Activated CD4-positive, alpha-beta T cell treated with anti-CD3 and anti-CD28 coated beads, Interleukin-2, amount 50 U/mL, for 48 hours (primary cell): ENCODE measurements around the gene RARB.

Experiments used
- DNase-seq, 2 experiments: peaks; one replicate each; pipeline ENCODE4 v3.0.0-alpha.2; 2020

Gene RARB

DNA sequence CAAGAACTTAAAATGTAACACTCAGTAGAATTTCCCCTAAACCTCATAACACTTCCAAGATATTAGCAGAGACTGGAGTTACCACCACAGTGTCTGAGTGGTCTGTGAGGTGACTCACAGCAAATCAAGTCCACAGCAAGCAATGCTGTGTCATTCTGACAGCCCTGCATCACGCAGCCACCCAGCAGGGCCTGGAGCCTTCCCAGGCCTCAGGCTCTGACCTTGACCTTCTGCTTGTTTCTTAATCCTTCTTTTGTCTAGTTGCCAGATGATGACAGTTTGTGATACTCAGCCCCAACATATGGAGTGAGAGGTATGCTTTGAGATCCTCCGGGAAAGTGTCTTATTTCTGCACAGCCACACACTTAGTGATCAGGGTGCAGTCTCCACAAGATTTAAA, 154.2 kb downstream of the RARB start:
- no peak for DNase-seq

DNA sequence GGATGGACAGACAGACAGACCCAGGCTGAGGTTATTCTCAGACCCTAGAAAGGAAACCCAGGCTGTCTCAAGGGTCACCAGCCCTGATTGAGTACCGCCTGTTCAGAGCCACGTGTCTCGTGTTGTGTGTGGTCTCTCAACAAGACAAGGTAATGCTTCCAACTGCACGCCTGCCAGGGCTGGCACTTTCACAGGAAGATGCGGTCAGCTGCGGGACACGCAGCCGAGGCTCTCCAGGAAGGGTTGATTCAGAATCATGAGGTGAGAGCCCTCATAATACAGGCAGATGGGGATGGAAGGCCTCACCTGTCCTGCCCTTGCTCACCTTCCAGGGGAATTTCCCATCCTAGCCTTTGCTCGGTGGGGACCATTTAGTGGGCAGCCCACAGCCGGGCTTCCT, 155.3 kb downstream of the RARB start:
- DNase-seq: no peak

DNA sequence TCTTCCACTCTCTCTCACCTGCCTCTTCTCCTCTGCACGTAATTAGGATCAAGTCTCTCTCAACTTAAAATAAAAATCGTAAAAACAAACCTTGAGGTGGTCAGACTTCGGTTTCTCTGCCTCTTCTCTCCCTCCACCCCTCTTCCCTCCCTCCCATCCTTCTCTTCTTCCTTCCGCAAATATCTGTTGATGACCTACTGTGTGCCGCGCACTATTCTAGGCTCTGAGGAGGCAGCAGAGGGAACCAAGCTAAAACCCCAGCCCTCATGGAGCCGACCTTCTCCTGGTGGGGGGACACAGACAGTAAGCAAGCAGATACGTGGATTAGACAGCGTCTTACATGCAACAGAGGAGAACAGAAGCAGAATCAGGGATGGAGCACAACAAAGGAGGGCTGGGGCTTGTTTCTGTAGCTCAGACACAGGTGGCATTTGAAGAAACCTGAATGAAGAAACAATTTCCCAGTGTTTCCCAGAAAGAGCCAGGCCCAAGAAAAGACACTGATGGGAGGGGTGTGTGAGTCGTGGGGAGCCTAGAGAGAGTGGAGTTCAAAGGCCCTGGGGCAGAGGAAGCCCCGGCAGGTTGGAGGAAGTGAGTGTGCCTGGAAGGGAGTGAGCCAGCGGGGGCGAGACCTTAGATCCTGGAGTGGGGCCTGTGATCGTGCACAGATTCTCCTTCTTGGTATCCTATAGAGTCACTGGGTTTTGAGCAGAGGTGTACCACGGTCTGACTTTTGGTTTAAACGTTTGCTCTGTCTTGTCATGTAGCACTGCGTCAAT, 156.1 kb downstream of the RARB start:
- no peak for DNase-seq

DNA sequence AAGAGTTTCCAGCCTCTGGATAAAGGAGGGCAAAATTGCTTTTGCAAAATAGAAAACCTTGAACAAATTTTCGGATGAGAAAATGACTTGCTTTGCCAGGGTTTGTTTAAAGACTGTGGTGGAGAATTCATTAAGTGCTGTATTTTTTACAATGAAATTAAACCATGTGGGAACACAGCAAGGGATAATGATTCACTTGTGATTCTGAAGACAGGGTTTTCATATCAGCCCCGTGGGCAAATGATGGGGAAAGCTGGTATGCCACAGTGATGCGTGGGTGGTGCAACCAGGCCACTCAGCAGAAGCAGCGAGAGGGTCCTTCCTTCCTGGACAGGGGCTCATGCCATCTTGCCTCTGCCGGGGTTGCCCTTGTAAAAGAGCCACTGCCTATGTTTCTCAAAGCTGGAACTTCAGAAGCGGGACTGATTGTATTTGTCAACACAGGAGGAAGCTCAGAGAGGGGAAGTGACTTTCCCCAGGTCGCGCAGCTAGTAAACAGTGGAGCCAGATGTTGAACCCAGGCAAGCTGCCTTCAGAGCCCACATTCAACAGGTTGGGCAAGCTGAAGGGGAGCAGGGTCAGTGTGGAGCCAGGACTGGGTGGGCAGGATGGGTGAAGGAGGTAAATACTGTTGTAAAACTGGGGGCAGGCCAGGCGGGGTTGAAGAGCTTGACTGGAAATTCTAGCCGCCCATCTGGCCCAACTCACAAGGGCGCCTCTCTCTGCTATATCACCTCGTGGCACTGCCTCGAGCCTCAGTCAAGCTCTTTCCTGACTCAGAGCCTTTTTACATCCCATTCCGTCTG, 157.5 kb downstream of the RARB start:
- DNase-seq: no peak

DNA sequence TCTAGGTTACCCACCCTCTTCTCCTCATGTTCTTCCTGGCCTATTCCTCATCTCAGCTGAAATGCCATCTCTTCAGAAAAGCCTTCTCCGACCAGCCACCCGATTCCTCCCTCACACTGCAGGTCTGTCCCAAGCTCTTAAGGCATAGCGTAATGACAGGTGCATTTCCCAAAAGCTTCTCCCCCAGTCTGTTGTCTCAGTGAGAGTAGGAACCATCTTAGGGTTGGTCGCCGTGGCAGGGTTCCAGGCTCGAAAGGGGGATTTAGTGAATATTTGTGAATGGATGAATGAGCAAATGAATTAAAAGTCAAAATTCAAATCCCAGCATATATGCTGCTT, 158.1 kb downstream of the RARB start:
- DNase-seq: no peak

DNA sequence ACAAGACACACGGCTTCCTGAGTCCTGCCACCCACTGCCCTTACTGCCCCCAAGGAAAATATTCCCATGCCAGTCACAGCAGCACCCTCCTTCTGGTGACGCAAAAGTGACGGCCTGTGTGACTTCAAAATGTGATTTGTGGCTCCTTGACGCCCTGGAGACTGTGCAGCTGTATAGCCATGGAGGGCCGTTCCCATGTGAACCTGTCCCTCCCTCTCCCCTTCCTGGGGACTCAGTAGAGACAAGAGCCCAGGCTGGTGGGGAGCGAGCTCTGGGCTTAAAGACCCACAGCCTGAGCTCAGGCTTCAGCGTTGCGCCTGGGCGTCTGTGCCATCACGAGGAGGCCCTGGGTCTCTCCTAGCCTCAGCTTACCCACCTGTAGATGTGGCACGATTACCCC, 158.5 kb downstream of the RARB start:
- no peak for DNase-seq

DNA sequence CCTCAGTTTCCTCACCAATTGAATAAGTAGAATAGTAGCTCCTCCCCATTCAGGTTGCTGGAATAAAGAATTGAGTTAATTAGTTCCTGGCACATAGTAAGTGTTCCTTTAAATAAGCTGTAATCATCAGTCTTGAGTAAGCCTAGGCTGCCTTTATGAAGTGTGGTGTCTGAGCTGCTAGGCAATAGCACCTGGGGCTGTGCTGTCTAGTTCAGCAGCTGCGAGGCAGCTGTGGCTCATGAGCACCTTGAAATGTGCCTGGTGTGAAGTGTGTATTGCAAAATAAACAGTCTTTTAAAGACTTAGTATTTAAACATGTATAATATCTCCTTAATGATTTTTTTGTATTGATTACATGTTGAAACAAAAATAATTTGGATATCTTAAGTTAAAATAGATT, 159.0 kb downstream of the RARB start:
- no peak for DNase-seq

DNA sequence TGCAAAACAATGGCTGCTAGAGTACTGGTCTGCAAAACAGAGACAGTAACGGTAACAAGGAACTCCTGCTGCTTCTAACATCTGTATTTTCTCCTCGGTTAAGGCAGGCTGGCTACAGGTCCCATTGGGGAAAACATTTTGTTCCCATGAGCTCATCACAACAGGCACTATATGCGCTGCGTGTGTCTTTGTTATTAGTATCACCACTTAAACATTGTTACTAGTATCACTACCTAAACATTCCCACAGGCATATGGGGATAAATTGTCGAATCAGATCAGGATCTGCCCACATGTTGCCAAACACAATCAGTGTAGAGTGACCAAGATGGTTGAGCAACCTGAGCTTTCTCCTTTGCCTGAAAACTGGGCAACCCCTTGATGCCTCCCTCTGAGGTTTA, 159.5 kb downstream of the RARB start:
- DNase-seq: no peak

DNA sequence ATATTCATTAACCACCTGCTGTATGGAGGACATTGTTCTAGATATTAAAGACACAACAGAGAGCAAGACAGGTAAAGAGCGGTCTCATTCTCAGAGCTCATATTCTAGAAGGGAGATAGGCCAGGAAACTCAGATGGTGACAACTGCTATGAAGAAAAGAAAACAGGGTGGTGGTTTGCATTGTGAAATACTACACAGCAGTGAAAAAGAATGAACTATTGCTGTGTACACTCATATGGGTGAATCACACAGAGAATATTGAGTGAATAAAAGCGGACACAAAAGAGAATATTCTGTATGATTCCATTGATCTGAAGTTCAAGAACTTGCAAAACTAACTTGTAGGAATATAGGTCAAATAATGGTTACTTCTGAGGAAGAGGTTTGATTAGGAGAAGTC, 159.9 kb downstream of the RARB start:
- no peak for DNase-seq

DNA sequence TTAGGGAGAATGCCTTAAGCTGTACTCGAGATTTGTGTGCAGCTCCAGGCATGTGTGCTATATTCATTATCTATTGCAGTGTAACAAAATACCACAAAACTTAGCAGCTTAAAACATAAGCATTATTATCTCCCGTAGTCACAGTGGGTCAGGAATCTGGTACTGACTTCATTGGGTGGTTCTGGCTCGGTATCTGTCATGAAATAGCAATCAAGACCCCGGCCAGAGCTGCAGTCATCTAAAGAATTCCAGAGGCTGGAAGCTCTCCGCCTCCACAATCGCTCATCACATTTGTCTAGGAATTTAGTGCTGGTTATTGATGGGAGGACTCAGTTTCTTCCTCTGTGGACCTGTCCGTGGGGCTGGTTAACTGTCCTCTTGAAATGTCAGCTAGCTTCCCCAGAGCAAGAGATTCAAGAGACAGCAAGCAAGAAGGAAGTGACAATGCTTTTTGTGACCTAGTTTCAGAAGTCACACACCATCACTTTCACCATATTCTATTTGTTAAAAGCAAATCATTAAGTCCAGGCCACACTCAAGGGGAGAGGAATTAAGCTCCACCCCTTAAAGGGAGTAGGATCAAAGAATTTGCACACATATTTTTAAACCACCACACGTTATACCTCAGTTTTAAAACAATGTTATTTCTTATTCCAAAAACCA, 160.5 kb downstream of the RARB start:
- DNase-seq: no peak

DNA sequence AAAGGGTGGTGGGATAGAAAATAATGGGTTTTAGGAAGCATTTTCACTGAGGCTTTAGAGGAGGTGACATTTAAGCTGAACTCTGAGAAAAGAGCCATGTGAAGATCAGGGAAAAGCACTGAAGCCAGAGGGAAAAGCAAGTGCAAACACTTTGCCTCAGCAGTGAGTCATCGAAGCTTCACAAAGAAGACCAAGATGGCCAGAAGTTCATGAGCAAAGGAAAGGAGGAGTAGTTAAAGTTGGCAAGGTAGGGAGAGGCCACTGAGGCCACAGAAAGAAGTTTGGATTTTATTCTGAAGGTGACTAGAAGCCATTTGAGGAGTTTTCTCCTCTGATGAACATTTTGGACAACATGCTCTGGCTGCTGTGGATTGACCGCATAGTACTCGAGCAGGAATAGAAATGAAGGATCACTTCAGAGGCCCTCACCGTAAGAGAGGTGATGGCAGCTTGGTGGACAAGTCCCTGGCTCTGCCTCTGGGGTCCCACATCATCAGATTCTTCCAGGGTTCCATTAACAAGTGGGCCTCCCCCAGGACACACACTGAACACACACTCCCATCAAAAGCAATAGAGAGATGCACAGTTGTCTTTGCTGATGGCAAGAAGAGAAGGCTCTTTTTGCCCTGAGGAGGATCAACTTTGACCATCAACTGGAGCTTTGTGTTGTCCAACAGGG, 161.2 kb downstream of the RARB start:
- no peak for DNase-seq

DNA sequence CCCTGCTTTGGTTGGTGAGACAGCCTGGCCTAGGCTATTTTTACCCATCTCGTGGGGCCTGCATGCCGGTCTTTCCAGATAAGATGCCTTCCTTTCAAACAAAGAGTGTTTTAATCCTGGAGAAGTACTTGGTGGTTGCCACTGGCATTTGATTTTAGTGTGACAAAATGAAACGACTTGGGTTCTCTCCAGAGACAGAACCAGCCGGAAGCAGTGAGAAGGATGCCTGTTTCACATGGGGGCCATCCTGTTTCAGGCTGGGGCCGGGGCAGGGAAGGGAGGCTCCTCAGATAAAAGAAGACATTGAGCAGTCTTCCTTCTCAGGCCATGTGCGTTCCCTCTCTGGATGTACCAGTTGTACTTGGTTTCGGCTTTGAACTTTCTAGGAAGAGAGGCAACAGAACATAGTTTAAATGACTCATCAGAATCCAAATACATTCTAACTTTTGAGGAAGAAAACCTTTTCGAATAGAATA, 161.8 kb downstream of the RARB start:
- no peak for DNase-seq

DNA sequence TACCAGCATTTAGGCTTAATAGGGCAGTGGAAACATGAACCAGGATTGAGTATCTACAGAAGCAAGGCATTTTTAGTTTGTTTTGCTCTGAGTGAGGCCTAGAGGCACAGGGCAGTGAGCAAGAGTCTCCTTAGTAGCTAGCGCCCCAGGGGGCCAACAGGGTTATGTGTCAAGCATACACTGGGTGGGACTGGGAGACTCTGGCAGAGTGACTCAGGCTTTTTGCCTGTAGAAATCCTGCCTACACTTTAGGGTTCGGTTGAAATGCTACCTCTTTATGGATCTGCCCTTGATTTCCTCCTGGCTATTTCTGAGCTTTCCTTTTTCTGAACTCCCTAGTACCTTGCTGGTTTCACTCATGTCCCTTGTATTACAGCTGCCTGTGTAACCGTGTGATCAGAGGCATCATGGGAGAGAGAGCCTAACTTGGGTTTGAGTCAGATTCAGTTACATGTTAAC, 164.5 kb downstream of the RARB start:
- no peak for DNase-seq

DNA sequence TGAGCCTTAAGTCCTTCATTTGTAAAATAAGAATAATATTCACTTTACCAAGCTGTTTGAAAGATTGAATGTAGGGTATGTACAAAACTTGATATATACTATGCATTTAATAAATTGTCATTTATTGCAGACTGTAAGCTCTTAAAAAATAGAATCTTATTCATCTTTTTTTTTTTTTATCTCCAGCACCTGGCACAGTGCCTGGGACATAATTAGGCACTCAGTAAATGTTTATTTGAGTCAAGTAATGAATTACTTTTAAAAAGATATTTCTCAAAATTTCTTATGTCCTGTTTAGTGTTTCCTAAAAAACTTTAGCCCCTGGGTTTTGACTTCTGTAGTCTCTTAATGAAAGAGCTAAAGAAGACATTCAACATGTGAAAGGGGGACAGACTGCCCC, 164.9 kb downstream of the RARB start:
- no peak for DNase-seq

DNA sequence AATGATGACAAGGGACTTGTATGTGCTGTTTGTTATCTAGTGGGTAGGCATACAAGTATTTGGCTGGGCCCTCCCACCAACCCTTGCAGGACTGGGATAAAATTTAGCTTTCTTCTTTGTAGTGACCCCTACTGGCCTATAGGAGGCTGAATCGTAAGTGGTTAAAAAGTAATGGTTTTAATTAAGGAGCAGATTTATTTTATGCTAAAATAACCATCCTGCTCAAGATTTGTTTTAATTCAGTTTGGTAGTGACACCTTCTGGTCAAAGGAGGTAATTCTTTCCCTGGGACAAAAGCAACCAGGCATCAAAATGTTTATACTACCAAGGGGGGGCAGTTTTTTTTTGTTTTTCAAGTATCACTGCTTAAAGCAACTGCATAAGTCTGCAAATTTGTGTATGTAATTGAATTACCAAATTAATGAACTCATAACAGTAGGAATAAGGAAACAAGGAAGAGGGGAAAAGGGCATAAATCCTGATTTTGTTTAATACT, 166.0 kb downstream of the RARB start:
- DNase-seq: no peak

DNA sequence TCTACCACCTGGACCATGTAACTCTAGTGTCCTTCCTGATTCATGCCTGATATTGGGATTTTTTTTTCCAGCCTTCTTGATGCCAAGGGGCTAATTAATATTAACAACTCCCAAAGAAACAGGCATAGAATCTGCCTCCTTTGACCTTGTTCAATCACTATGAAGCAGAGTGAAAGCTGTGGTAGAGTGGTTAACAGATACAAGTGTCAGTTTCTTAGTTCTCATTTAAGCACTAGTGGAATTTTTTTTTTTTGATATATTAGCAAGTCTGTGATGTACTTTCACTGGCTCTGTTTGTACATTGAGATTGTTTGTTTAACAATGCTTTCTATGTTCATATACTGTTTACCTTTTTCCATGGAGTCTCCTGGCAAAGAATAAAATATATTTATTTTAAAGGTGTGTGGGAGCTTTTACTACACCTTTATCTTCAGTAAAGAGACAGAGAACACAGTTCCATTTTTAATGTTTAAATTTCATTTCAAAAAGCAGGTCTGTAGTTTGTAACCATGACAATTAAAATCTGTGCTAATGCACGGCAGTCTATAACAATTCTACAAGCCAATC, 169.6 kb downstream of the RARB start:
- DNase-seq: no peak

DNA sequence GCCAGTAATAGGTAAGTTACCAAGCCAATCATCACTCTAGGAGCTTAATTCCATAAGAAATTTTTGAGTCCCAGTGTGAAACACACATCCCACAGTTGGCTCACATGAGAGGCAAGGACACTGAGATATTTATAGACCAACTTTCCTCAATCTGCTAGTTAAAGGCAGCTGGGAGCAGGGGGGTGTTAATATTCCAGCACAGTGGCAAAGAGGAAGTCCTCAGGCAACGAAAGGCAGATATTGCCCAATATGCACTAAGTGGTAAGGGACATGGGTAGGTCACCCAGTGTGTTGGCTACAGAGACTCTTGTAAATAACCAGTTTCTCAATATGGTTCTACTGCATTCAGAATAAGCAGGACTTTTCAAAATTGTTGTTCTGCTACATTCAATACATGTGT, 175.6 kb downstream of the RARB start:
- DNase-seq: no peak

DNA sequence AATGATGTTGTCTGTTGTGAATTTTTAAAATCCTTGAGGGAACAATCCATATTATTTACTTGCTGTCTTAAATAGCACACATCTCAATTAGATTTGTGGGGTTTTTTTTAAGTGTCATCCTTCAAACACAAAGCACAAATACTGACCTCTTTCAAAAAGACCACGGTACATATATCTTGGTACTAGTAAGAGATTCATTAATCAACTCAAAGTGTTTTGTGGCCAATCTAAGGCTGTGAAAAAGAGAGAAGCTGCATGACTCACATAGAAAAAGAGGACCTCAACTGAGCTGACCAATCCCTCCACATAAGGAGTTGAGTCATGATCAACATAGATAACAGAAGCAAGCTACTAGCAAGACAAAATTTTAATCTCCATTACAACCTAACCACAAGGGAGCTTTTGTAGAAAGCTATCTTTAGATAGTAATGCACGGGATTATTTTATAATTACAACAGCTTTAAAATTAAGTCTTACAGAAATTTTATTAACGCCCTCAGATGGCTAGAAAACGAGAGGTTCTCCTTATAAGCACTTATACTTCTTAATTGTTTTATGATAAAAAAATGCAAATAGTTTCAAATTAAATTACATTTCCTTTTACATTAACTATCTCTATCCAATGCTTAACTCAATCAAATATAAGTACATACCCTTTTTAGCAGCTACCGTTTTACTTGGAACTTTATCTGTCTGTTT, 176.2 kb downstream of the RARB start:
- DNase-seq: no peak

DNA sequence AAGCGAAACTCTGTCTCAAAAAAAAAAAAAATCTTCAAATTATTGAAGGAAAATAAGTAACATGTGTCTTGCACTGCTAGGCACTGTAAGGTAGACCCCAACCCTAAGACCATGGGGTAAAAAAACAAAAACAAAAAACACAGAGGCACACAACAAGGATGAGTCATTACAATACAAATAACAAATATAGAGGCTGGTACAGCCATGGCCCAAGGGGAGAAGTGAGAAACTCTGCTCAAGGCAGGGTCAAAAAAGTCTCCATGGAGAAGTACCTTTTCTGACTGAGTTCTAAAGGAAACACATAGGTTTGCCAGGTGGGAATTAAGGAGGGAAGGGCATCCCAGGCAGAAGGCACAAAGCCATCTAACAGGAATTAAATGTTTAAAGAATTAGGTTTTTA, 182.1 kb downstream of the RARB start:
- no peak for DNase-seq

DNA sequence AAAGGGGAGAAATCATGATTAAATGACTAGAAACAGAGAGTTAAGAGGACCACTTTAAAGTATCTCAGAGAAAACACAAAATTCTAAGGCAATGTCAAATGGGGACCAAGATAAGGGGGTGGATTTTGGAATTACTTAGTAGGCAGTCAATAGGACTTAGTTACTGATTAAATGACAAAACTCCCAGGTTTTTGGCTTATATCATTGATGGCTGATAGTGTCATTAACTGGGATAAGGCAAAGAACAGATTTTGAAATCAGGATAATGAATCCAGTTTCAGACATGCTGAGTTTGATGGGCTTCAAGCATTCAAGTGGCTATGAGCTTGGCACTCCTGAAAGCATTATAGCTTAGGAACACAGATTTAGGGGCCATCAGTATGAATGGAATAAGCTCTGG, 182.7 kb downstream of the RARB start:
- DNase-seq: no peak

DNA sequence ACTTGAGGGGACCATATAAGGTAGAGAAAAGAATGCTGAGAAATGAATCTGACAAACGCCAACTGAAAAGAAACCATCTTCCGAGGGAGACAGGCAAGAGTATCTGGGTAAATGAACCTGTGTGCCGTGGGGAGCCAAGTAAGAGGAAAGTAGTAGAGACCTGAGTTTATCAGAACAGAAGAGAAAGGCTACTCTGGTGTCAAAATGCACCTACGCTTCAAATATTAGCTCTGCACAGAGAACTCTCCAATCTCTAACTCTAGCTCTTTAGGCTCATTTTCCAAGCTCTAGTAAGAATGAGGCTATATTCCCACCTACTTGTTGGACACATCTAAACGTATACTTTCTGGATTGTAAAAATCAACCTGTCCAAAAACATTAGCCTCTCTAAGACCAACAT, 183.1 kb downstream of the RARB start:
- DNase-seq: no peak

DNA sequence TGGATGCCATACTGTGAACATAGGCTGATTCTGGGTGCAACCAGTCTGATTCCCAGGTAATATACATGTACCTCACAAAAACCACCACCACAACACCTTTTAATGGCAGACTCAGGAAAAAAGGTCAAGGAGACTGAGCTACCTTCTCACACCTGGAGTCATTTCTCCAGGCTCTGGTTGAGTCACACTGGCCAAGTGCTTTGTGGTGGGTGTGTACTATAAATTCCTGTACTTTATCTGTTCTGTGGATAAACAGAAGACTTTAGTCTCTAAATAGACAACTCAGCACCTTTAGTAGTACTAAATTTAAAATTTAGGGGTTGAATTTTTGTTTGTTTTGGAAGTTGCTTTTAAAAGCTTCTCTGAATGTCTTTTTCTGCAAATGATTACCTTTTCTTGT, 190.0 kb downstream of the RARB start:
- DNase-seq: no peak
